ENCODE measurements around the gene PRKAG3. TPM values are rescaled to one million over a fixed set of nuclear protein-coding genes. Genes with fewer than 3 reads are reported as not detected.

Gene PRKAG3
- total and polyA plus RNA-seq, 9 of the 15 experiments (the other 6 are each of a cell fraction or from before 2014, with no cell fraction given) = not detected

DNA sequence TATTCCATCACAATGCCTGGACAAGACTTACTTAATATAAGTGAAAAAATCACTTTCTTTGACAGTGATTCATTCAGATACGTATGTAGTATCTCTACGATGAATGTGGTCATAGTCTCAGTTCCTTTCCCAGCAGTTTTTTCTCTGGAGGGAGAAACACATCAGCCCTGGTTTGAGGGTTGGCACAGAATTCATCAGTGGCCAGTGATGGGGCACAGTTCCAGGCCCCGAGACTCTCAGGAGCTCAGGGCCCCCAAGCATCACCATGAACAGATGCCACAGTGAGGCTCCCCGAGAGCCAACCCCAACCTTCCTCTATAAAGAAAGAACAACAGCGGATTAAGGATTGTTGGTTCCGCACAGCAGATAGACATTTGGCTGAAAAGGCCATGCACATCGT, 12.5 kb downstream of the PRKAG3 start:
- Histone ChIP-seq H3K4me3 (no peak overlapping the region), H3K9ac (ENCODE audit: insufficient read depth in 1 of 2, low read depth in 2 of 2, low read length in 2 of 2) (no peak overlapping the region), H3K27me3 (ENCODE audit: control insufficient read depth in 2 of 2, insufficient read depth in 2 of 2, low read length in 2 of 2) (peaks cover 11 to 61% of the 10 kb centered on the region in 2 experiments; a peak in 3 of 5 replicates), H3K9me3 (replicated peaks; ENCODE audit: control insufficient read depth, insufficient read depth, low read depth, low read length) (no peaks in the 10 kb centered on the region), H3K9me1 (ENCODE audit: control insufficient read depth, insufficient read depth, low read length) (no peaks in the 10 kb centered on the region), H2AFZ (ENCODE audit: low read depth, low read length) (no peak overlapping the region), H3K27ac (ENCODE audit: extremely low read depth, low read depth, low read length) (no peak overlapping the region), H4K20me1 (replicated peaks; ENCODE audit: control insufficient read depth, insufficient read depth, low read length) (no peaks in the 10 kb centered on the region; the same call in 1 of the 2 replicates), H3K4me1 (replicated peaks in 1 of 2; ENCODE audit: control insufficient read depth in 2 of 2, insufficient read depth in 2 of 2, low read length in 2 of 2) (no peaks in the 10 kb centered on the region; a peak in 1 of 5 replicates), H3K79me2 (ENCODE audit: control insufficient read depth, insufficient read depth, low read length) (no peaks in the 10 kb centered on the region), H3K36me3 (ENCODE audit: control insufficient read depth, insufficient read depth, low read length) (no peaks in the 10 kb centered on the region), H3K4me2 (ENCODE audit: insufficient read depth, low read length) (no peak overlapping the region)
- no TSS peak for BruUV-seq (replicated peaks)
- ATAC-seq (no peak), FAIRE-seq (no peak), DNase-seq (ENCODE audit: extremely low read depth in 1 of 4, low spot score in 3 of 4) (no peak)
- ChIA-PET CTCF (ENCODE audit: low intra/inter-chr PET ratio) (no interaction called here), POLR2A (interaction anchor here (0.7 kb wide), 1 partner anchor 10 kb away, joined by 3 read pairs; no protein-coding TSS in a partner anchor)
- WGBS (ENCODE audit: insufficient coverage, low coverage, missing lambda C conversion rate) = 8% methylated on average over 5 of the region's 7 CpGs
- intact Hi-C loops (cut with micrococcal nuclease) = no loop called here
- in situ Hi-C loops (cut with MboI) = no loop called here
- TF ChIP-seq, protein P1, sequence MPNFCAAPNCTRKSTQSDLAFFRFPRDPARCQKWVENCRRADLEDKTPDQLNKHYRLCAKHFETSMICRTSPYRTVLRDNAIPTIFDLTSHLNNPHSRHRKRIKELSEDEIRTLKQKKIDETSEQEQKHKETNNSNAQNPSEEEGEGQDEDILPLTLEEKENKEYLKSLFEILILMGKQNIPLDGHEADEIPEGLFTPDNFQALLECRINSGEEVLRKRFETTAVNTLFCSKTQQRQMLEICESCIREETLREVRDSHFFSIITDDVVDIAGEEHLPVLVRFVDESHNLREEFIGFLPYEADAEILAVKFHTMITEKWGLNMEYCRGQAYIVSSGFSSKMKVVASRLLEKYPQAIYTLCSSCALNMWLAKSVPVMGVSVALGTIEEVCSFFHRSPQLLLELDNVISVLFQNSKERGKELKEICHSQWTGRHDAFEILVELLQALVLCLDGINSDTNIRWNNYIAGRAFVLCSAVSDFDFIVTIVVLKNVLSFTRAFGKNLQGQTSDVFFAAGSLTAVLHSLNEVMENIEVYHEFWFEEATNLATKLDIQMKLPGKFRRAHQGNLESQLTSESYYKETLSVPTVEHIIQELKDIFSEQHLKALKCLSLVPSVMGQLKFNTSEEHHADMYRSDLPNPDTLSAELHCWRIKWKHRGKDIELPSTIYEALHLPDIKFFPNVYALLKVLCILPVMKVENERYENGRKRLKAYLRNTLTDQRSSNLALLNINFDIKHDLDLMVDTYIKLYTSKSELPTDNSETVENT (CRISPR knock-in tag; IDR thresholded peaks at IDR 0.05) = no peak
- TF ChIP-seq C11orf30 (IDR thresholded peaks at IDR 0.05; ENCODE audit: low read depth) = no peak
- no peak for TF ChIP-seq STAT5A (IDR thresholded peaks at IDR 0.05; ENCODE audit: borderline replicate concordance, low read length)
- no peak for TF ChIP-seq ZNF253 (CRISPR knock-in tag; conservative IDR thresholded peaks at IDR 0.05)
- TF ChIP-seq ZNF217 (CRISPR knock-in tag; IDR thresholded peaks at IDR 0.05) = no peak
- no peak for TF ChIP-seq EGR1 (conservative IDR thresholded peaks at IDR 0.05)
- TF ChIP-seq MCM2 (IDR thresholded peaks at IDR 0.05; ENCODE audit: low read depth) = no peak
- TF ChIP-seq EZH2 (IDR thresholded peaks at IDR 0.05; ENCODE audit: borderline replicate concordance, low read depth, low read length) = no peak
- no peak for TF ChIP-seq ZNF589 (CRISPR knock-in tag; IDR thresholded peaks at IDR 0.05; ENCODE audit: low read depth)
- no peak for TF ChIP-seq OTX1 (CRISPR knock-in tag; IDR thresholded peaks at IDR 0.05)
- TF ChIP-seq ZNF584 (CRISPR knock-in tag; IDR thresholded peaks at IDR 0.05; ENCODE audit: low read depth) = no peak
- TF ChIP-seq, protein P2, sequence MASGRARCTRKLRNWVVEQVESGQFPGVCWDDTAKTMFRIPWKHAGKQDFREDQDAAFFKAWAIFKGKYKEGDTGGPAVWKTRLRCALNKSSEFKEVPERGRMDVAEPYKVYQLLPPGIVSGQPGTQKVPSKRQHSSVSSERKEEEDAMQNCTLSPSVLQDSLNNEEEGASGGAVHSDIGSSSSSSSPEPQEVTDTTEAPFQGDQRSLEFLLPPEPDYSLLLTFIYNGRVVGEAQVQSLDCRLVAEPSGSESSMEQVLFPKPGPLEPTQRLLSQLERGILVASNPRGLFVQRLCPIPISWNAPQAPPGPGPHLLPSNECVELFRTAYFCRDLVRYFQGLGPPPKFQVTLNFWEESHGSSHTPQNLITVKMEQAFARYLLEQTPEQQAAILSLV (tag; IDR thresholded peaks at IDR 0.05) = no peak
- TF ChIP-seq GABPA (tag; conservative IDR thresholded peaks at IDR 0.05; ENCODE audit: low read depth) = no peak
- TF ChIP-seq, protein P3, sequence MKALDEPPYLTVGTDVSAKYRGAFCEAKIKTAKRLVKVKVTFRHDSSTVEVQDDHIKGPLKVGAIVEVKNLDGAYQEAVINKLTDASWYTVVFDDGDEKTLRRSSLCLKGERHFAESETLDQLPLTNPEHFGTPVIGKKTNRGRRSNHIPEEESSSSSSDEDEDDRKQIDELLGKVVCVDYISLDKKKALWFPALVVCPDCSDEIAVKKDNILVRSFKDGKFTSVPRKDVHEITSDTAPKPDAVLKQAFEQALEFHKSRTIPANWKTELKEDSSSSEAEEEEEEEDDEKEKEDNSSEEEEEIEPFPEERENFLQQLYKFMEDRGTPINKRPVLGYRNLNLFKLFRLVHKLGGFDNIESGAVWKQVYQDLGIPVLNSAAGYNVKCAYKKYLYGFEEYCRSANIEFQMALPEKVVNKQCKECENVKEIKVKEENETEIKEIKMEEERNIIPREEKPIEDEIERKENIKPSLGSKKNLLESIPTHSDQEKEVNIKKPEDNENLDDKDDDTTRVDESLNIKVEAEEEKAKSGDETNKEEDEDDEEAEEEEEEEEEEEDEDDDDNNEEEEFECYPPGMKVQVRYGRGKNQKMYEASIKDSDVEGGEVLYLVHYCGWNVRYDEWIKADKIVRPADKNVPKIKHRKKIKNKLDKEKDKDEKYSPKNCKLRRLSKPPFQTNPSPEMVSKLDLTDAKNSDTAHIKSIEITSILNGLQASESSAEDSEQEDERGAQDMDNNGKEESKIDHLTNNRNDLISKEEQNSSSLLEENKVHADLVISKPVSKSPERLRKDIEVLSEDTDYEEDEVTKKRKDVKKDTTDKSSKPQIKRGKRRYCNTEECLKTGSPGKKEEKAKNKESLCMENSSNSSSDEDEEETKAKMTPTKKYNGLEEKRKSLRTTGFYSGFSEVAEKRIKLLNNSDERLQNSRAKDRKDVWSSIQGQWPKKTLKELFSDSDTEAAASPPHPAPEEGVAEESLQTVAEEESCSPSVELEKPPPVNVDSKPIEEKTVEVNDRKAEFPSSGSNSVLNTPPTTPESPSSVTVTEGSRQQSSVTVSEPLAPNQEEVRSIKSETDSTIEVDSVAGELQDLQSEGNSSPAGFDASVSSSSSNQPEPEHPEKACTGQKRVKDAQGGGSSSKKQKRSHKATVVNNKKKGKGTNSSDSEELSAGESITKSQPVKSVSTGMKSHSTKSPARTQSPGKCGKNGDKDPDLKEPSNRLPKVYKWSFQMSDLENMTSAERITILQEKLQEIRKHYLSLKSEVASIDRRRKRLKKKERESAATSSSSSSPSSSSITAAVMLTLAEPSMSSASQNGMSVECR (CRISPR knock-in tag; IDR thresholded peaks at IDR 0.05) = no peak
- TF ChIP-seq NBN (IDR thresholded peaks at IDR 0.05; ENCODE audit: low read depth) = no peak
- TF ChIP-seq NFIC (IDR thresholded peaks at IDR 0.05) = no peak
- TF ChIP-seq TEAD4 (IDR thresholded peaks at IDR 0.05; ENCODE audit: low read length) = no peak
- no peak for TF ChIP-seq TEAD4 (CRISPR knock-in tag; IDR thresholded peaks at IDR 0.05; ENCODE audit: borderline replicate concordance)

All from K562 (cell line).